CD4-positive, alpha-beta memory T cell (primary cell): ENCODE measurements around the gene CFH. TPM values are rescaled to one million over a fixed set of nuclear protein-coding genes. Genes with fewer than 3 reads are reported as not detected.

Experiments
- CTCF ChIA-PET: fragments of 350-600 bp; sonication (Branson Sonifier 250); formaldehyde crosslinking; loops from one replicate; lab custom pipeline; 2021; ENCODE audit warnings: inconsistent platforms; ENCODE audit not compliant: partially characterized antibody; lab: Charles Lee
- POLR2A ChIA-PET: fragments of 350-600 bp; sonication (Branson Sonifier 250); formaldehyde crosslinking; loops from one replicate; lab custom pipeline; 2021; ENCODE audit not compliant: partially characterized antibody; lab: Charles Lee
- DNase-seq, 5 donors: peaks; one replicate each; pipeline versions ENCODE4 v3.0.0 to v3.0.0-alpha.2; 2020 to 2022; ENCODE audit warnings: mixed read lengths in 1 of 5
- H3K27ac ChIP-seq: one replicate; pipeline ENCODE4 v1.7.0; 2013; ENCODE audit warnings: low read depth, low read length
- H3K27me3 ChIP-seq: 2 replicates; pipeline ENCODE4 v1.7.0; 2013; ENCODE audit warnings: mild to moderate bottlenecking, low read length, moderate library complexity; ENCODE audit not compliant: insufficient read depth
- H3K36me3 ChIP-seq: 2 replicates; pipeline ENCODE4 v1.7.0; 2013; ENCODE audit warnings: mild to moderate bottlenecking, low read length, moderate library complexity; ENCODE audit not compliant: insufficient read depth
- H3K4me1 ChIP-seq: 2 replicates; pipeline ENCODE4 v1.7.0; 2013; ENCODE audit warnings: mild to moderate bottlenecking, low read length, moderate library complexity; ENCODE audit not compliant: insufficient read depth
- H3K4me3 ChIP-seq, 2 donors: one replicate each; pipeline ENCODE4 v1.7.0; 2013; ENCODE audit warnings: low read length in 2 of 2, mild to moderate bottlenecking in 1 of 2
- H3K9me3 ChIP-seq, 2 donors: one replicate each; pipeline ENCODE4 v1.7.0; 2013; ENCODE audit warnings: low read length in 2 of 2, control low read depth in 1 of 2; ENCODE audit not compliant: control insufficient read depth in 1 of 2
- H3K27ac Mint-ChIP-seq, 7 donors: one replicate each; pipeline ENCODE4 v1.8.0; 2020 to 2021; ENCODE audit warnings: mixed read lengths in 7 of 7, mild to moderate bottlenecking in 6 of 7, inconsistent platforms in 3 of 7, moderate library complexity in 3 of 7
- H3K27me3 Mint-ChIP-seq, 2 donors: one replicate each; pipeline ENCODE4 v1.8.0; 2020 to 2021; ENCODE audit warnings: mixed read lengths in 2 of 2
- H3K36me3 Mint-ChIP-seq, 2 donors: one replicate each; pipeline ENCODE4 v1.8.0; 2020 to 2021; ENCODE audit warnings: mixed read lengths in 2 of 2, inconsistent platforms in 1 of 2, mild to moderate bottlenecking in 1 of 2
- H3K4me1 Mint-ChIP-seq, 4 donors: one replicate each; pipeline ENCODE4 v1.8.0; 2020 to 2021; ENCODE audit warnings: mixed read lengths in 4 of 4, mild to moderate bottlenecking in 1 of 4
- H3K4me3 Mint-ChIP-seq, 8 donors: one replicate each; pipeline ENCODE4 v1.8.0; 2020 to 2021; ENCODE audit warnings: mixed read lengths in 8 of 8, mild to moderate bottlenecking in 7 of 8, moderate library complexity in 6 of 8, inconsistent platforms in 3 of 8
- H3K9me3 Mint-ChIP-seq, 8 donors: one replicate each; pipeline ENCODE4 v1.8.0; 2020 to 2021; ENCODE audit warnings: mixed read lengths in 8 of 8, mild to moderate bottlenecking in 5 of 8, inconsistent platforms in 3 of 8, moderate library complexity in 1 of 8
- intact Hi-C: fragments of 100-400 bp; cut with micrococcal nuclease; formaldehyde crosslinking; loops from one replicate; pipeline ENCODE4 v1.15.1; 2023
- polyA plus RNA-seq, 2 donors: library from polyadenylated mRNA; unstranded; fragments of 300-500 nt; fragmentation: Illumina TruSeq; gene quantifications; one replicate each; pipeline ENCODE4 v1.2.3, GENCODE V29; 2021
- total RNA-seq, 2 experiments: library from RNA; stranded (reverse); gene quantifications; one replicate each; pipeline ENCODE4 v1.2.3, GENCODE V29; 2021

Gene CFH
- total and polyA plus RNA-seq, 4 experiments from 2014 or later, result 11.9 to 16.6 (median 13.6) TPM

DNA sequence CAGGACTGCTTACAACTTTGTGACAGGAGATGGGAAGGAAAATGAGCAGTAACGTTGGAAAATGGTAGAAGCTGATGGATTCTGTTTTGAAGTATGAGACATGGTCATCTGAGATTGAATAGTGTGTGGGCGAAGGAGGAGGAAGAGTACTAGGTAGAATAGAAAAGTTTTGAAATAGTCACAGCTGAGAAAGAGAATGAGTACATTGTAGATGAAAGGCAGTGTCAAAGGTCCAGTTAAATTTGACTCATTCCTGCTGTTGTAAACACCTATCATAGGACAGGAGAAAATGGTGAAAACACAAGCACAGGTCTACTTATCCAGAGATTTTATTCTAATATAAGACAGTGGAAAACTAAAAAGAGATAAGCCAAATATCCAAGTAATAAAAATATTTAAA is 66.0 kb downstream of the CFH start:
- no peaks in the 10 kb centered on the region for H3K4me1 Mint-ChIP-seq
- POLR2A ChIA-PET, result no interaction called here
- no peak overlapping the region for H3K4me3 Mint-ChIP-seq
- Histone ChIP-seq H3K4me3 (no peak overlapping the region), H3K4me1 (no peaks in the 10 kb centered on the region), H3K27ac (no peak overlapping the region), H3K27me3 (no peaks in the 10 kb centered on the region), H3K36me3 (no peaks in the 10 kb centered on the region), H3K9me3 (no peaks in the 10 kb centered on the region)
- H3K9me3 Mint-ChIP-seq, result no peaks in the 10 kb centered on the region
- intact Hi-C loops, result no loop called here
- DNase-seq, result no peak
- CTCF ChIA-PET, result no interaction called here
- no peaks in the 10 kb centered on the region for H3K27me3 Mint-ChIP-seq
- H3K36me3 Mint-ChIP-seq, result peaks cover 0 to 1% of the 10 kb centered on the region in 2 donors
- peak overlapping the region in 1 of 7 donors; percentile 70 for H3K27ac Mint-ChIP-seq

DNA sequence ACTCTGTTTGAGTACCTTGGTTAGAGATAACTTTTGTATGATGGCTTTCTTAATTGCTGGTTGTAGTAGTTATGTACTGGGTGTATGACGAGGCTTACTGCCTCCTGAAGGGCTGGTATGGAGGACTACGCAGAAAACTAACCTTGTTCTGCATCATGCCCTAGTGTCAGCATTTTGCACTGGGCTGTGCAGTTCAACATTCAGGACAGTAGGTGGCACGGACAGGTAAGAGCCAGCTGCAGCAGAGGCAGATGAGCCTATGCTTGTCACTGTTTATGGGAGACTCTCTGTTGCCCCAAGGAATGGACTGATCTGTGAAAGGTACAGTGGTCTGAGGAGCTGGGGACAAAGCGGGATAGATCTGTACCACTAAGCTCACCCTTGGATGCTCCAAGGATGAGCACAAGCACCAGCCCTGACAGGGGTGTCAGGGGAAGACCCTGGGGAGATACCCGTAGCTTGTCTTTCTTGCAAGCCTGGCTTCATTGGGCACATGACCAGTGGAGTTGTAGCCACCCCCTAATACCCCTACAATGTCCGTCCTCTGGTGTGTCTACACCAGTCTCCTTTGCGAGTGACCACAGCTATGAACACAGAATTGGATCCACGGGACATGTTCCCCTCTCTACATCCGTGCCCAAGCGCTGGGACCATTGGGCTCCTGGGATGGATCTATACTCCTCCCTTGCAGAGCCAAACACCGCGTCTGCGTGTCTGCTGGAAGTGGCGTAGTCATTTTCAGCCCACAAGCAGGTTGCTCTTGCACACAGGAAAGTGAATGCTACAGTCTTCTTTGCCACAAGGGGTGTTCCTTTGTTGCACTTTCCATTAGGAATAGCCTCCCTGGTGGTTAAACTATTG is 71.7 kb downstream of the CFH start:
- Mint-ChIP-seq H3K36me3 (peaks cover 0 to 4% of the 10 kb centered on the region in 2 donors), H3K4me1 (no peaks in the 10 kb centered on the region), H3K27me3 (no peaks in the 10 kb centered on the region), H3K9me3 (no peaks in the 10 kb centered on the region), H3K27ac (no peak overlapping the region), H3K4me3 (no peak overlapping the region)
- CTCF ChIA-PET, result interaction anchor here (0.7 to 2.0 kb wide), 4 partner anchors 11 to 634 kb away, joined by 3 to 7 read pairs (median 3); no protein-coding TSS in a partner anchor
- no peak overlapping the region for H3K4me3 ChIP-seq
- intact Hi-C loops, result no loop called here
- H3K9me3 ChIP-seq, result no peaks in the 10 kb centered on the region
- no peaks in the 10 kb centered on the region for H3K4me1 ChIP-seq
- POLR2A ChIA-PET, result no interaction called here
- H3K36me3 ChIP-seq, result no peaks in the 10 kb centered on the region
- no peak overlapping the region for H3K27ac ChIP-seq
- H3K27me3 ChIP-seq, result no peaks in the 10 kb centered on the region
- peak in 3 of 5 donors; percentile 1 to 41 (median 37) for DNase-seq

DNA sequence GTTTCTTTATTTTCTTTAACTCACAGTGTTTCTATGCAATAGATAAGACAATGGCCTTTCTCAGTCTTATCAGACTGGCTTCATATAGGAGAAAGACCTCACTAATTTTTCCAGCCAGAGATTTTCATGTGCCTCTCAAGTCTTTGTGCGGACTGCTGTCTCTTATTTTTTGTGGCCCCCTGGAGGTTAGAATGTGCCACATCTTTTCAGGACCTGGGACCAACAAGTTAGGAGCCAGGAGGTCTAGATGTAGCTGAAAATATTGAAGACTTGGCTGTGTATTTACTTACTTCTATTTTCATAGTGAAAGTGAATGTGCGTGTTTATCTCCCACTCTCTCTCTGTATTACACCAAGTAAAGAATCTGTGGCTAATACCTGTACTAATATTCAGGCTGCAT is 80.7 kb downstream of the CFH start:
- Mint-ChIP-seq H3K36me3 (peaks cover 1 to 17% of the 10 kb centered on the region in 2 donors), H3K9me3 (peaks cover 0 to 17% (median 3%) of the 10 kb centered on the region in 8 donors), H3K4me1 (no peaks in the 10 kb centered on the region), H3K27me3 (no peaks in the 10 kb centered on the region), H3K4me3 (no peak overlapping the region), H3K27ac (no peak overlapping the region)
- no peak for DNase-seq
- no peaks in the 10 kb centered on the region for H3K27me3 ChIP-seq
- no peaks in the 10 kb centered on the region for H3K4me1 ChIP-seq
- intact Hi-C loops, result no loop called here
- no peaks in the 10 kb centered on the region for H3K36me3 ChIP-seq
- H3K27ac ChIP-seq, result no peak overlapping the region
- ChIA-PET POLR2A (no interaction called here), CTCF (no interaction called here)
- no peaks in the 10 kb centered on the region for H3K9me3 ChIP-seq
- H3K4me3 ChIP-seq, result no peak overlapping the region

DNA sequence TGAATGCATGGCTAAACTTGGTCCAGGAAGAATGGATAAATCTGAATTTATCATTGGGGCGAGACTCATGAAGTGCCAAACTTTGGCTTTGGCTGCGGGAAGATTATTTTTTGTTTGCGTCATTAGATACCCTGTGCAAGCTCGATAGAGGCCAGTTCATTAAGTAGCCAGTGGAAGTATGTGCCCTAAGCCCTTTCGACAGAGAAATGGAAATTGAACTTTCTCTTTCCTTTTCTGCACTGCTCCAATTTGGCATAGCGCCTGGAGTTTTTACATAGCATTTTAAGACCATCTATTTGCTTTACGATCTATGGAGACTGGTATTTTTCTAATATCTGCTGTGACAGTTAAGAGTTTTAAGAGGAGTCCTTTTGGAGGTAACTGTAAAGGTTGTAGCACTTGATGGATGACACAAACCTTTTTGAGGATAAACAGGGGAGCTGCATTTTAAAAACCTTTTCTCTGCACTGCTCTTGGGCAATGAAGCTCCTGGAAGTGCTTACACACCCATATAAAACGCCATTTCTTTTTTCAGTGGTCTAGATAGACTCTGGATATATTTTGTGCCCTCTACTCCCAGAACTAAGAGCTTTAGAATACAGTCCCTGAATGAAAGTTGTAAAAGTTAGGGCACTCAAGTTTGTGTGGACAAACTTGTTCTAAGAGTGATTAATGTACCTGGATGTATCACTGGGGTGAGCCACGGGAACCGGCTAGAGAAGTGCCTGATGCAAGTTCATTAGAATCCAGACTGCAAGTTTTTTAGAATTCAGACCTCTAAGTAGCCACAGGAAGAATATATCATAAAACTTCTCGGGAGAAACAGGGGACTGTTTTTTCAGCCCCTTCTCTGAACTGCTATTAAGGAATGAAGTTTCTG is 81.5 kb downstream of the CFH start:
- Histone ChIP-seq H3K9me3 (no peaks in the 10 kb centered on the region), H3K36me3 (no peaks in the 10 kb centered on the region), H3K4me3 (no peak overlapping the region), H3K27ac (no peak overlapping the region), H3K4me1 (no peaks in the 10 kb centered on the region), H3K27me3 (no peaks in the 10 kb centered on the region)
- intact Hi-C loops, result no loop called here
- Mint-ChIP-seq H3K4me1 (no peaks in the 10 kb centered on the region), H3K4me3 (no peak overlapping the region), H3K36me3 (peaks cover 8 to 24% of the 10 kb centered on the region in 2 donors), H3K27ac (no peak overlapping the region), H3K27me3 (no peaks in the 10 kb centered on the region), H3K9me3 (peaks cover 0 to 23% (median 5%) of the 10 kb centered on the region in 8 donors)
- ChIA-PET POLR2A (interaction anchor here (0.7 kb wide), 1 partner anchor 447 kb away, joined by 3 read pairs; no protein-coding TSS in a partner anchor), CTCF (interaction anchor here (2.1 kb wide), 1 partner anchor 10 kb away, joined by 7 read pairs; no protein-coding TSS in a partner anchor)
- no peak for DNase-seq

DNA sequence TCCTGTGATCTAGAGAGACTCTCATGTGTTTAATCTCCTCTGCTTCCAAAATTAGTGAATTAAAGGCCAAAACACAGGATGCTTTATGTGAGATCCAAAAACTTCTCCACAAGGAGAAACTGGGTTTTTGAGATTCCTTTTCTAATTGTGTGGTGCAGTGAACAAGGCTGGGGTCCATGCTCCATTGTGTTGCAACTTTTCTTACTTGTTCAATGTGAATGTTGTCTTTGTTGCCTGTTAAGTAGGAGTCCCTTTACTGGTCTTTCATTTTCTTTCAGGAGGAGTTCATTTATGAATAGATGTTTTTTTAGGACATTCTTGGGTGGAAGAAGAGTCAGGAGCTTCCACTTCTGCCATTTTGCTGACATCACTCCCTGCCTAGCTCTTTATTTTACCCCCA is 82.2 kb downstream of the CFH start:
- Mint-ChIP-seq H3K9me3 (peaks cover 0 to 29% (median 7%) of the 10 kb centered on the region in 8 donors), H3K27ac (no peak overlapping the region), H3K4me1 (no peaks in the 10 kb centered on the region), H3K36me3 (peaks cover 8 to 28% of the 10 kb centered on the region in 2 donors), H3K4me3 (no peak overlapping the region), H3K27me3 (no peaks in the 10 kb centered on the region)
- intact Hi-C loops, result no loop called here
- Histone ChIP-seq H3K36me3 (no peaks in the 10 kb centered on the region), H3K4me1 (no peaks in the 10 kb centered on the region), H3K4me3 (no peak overlapping the region), H3K9me3 (peaks cover 0 to 4% of the 10 kb centered on the region in 2 donors), H3K27me3 (no peaks in the 10 kb centered on the region), H3K27ac (no peak overlapping the region)
- no peak for DNase-seq
- ChIA-PET POLR2A (interaction anchor here (0.7 kb wide), 1 partner anchor 446 kb away, joined by 3 read pairs; no protein-coding TSS in a partner anchor), CTCF (interaction anchor here (2.1 kb wide), 1 partner anchor 11 kb away, joined by 7 read pairs; no protein-coding TSS in a partner anchor)

DNA sequence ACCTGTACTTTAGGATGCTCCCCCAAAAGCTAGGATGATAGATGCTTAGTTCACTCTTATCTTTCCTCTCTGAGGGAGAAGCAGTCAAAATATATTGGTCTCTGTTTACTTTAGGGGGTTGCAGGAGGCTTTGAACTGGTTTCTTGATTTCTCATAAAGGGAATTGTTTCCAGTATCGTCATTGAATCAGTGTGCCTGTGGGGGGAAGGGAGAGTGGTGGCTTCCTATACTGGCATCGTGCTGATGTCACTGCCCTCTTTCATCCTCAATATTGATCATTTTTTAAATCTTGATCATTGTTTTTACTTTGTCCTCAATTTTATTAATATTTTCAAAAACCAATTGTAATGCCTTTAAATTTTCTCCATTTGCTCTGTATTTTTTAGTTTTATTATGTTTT is 82.6 kb downstream of the CFH start:
- ChIA-PET POLR2A (no interaction called here), CTCF (interaction anchor here (2.1 kb wide), 1 partner anchor 11 kb away, joined by 7 read pairs; no protein-coding TSS in a partner anchor)
- Histone ChIP-seq H3K4me1 (no peaks in the 10 kb centered on the region), H3K4me3 (no peak overlapping the region), H3K27ac (no peak overlapping the region), H3K36me3 (no peaks in the 10 kb centered on the region), H3K9me3 (peaks cover 0 to 4% of the 10 kb centered on the region in 2 donors), H3K27me3 (no peaks in the 10 kb centered on the region)
- Mint-ChIP-seq H3K36me3 (peaks cover 12 to 32% of the 10 kb centered on the region in 2 donors), H3K27ac (no peak overlapping the region), H3K27me3 (no peaks in the 10 kb centered on the region), H3K9me3 (peaks cover 2 to 33% (median 9%) of the 10 kb centered on the region in 8 donors), H3K4me3 (no peak overlapping the region), H3K4me1 (no peaks in the 10 kb centered on the region)
- DNase-seq, result no peak
- intact Hi-C loops, result no loop called here

DNA sequence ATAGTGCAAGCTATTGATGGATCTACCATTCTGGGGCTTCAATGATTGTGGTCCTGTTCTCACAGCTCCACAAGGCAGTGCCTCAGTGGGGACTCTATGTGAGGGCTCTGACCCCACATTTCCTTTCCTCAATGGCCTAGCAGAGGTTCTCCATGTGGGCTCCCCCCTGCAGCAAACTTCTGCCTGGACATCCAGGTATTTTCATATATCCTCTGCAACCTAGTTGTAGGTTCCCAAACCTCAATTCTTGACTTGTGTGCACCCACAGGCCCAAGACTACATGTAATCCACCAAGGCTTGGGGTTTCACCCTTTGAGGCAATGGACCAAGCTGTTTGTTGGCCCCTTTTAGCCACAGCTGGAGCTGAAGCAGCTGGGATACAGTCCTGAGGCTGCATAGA is 86.9 kb downstream of the CFH start:
- H3K4me3 ChIP-seq, result no peak overlapping the region
- POLR2A ChIA-PET, result no interaction called here
- H3K36me3 Mint-ChIP-seq, result peaks cover 15 to 31% of the 10 kb centered on the region in 2 donors

More for the DNA sequence above, 86.9 kb downstream of the CFH start:
- peaks cover 2 to 32% (median 14%) of the 10 kb centered on the region in 8 donors for H3K9me3 Mint-ChIP-seq
- H3K27me3 ChIP-seq, result no peaks in the 10 kb centered on the region
- H3K27ac Mint-ChIP-seq, result no peak overlapping the region
- no peak for DNase-seq
- no peak overlapping the region for H3K27ac ChIP-seq
- no peaks in the 10 kb centered on the region for H3K4me1 ChIP-seq
- intact Hi-C loops, result no loop called here
- peaks cover 0 to 4% of the 10 kb centered on the region in 2 donors for H3K9me3 ChIP-seq
- no peak overlapping the region for H3K4me3 Mint-ChIP-seq
- CTCF ChIA-PET, result no interaction called here
- no peaks in the 10 kb centered on the region for H3K27me3 Mint-ChIP-seq
- no peaks in the 10 kb centered on the region for H3K4me1 Mint-ChIP-seq
- no peaks in the 10 kb centered on the region for H3K36me3 ChIP-seq
